DND-41 (cell line): ENCODE results near the gene USH1G.
A peak's percentile ranks its signal among the peaks of the same experiment; 100 is the strongest.

Experiments
- EZH2 ChIP-seq: IDR thresholded peaks from 3 replicates; pipeline ENCODE4 v1.6.1; 2012; ENCODE audit warnings: borderline replicate concordance, low read depth, mild to moderate bottlenecking, moderate library complexity, low read length, inconsistent platforms; ENCODE audit not compliant: severe bottlenecking
- TF ChIP-seq, protein P1 (sequence below): IDR thresholded peaks from 2 replicates; pipeline ENCODE4 v1.5.1; 2012; ENCODE audit warnings: borderline replicate concordance, low read length, moderate library complexity, mild to moderate bottlenecking; ENCODE audit not compliant: poor library complexity, severe bottlenecking; ENCODE audit errors: extremely low read depth

DNA sequence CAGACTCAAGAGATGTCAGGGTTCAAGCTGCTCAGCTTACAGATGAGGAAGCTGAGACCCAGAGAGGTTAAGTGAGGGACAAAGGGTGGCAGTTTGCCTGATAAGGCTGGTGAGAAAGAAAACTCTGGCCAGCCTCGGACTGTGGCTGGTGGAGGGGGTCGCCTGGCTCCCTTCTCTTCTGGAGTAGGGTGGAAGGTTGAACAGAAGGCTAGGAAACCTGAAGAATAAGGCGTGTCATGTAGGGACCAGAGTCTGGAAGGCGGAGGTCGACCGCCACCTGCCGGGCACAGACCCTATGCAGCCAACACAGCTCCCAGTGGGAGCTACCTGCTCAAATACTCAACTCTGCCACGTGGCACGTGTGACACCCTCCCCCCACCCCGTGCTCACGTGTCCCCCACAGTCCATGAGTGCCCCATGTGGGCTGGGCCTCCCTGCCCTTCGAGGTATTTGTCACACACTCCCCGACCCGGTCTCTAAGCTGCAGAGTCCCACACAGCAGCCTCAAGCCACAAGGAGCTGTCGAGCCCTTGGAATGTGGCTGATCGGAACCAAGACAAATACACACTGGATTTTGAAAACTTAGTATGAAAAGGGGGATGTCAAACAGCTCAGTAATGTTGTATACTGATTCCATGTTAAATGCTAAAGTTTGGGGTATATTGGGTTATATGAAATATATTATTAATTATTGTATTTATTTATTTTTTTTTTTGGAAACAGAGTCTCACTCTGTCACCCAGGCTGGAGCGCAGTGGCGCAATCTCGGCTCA, 37.7 kb upstream of the USH1G start:
- TF ChIP-seq, protein P1, sequence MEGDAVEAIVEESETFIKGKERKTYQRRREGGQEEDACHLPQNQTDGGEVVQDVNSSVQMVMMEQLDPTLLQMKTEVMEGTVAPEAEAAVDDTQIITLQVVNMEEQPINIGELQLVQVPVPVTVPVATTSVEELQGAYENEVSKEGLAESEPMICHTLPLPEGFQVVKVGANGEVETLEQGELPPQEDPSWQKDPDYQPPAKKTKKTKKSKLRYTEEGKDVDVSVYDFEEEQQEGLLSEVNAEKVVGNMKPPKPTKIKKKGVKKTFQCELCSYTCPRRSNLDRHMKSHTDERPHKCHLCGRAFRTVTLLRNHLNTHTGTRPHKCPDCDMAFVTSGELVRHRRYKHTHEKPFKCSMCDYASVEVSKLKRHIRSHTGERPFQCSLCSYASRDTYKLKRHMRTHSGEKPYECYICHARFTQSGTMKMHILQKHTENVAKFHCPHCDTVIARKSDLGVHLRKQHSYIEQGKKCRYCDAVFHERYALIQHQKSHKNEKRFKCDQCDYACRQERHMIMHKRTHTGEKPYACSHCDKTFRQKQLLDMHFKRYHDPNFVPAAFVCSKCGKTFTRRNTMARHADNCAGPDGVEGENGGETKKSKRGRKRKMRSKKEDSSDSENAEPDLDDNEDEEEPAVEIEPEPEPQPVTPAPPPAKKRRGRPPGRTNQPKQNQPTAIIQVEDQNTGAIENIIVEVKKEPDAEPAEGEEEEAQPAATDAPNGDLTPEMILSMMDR, result peak; percentile 9
- TF ChIP-seq EZH2, result no peak
